ENCODE results near the gene SYNE2. TPM values are rescaled to one million over a fixed set of nuclear protein-coding genes. Genes with fewer than 3 reads are reported as not detected.

Gene SYNE2
- total RNA-seq, 1 experiment from 2014 or later: 37.5 TPM

- DNase-seq (ENCODE audit: low read depth, low spot score) (no peak), ATAC-seq (no peak)
- no peaks in the 10 kb centered on the region for H3K27me3 ChIP-seq (ENCODE audit: control insufficient read depth, insufficient read depth, low read length)
- no TSS peak for BruUV-seq (replicated peaks)
- intact Hi-C loops (cut with micrococcal nuclease; ENCODE audit: unreplicated experiment): no loop called here
- no peaks in the 10 kb centered on the region for H3K9me3 ChIP-seq (ENCODE audit: control insufficient read depth, insufficient read depth, low read depth, low read length)
- POLR2A ChIA-PET: no interaction called here
- H3K4me1 ChIP-seq (ENCODE audit: control insufficient read depth, insufficient read depth, low read length): no peaks in the 10 kb centered on the region
- TF ChIP-seq POLR2AphosphoS5 (IDR thresholded peaks at IDR 0.05; ENCODE audit: low read depth, low read length) (no peak), SIN3A (IDR thresholded peaks at IDR 0.05; ENCODE audit: borderline replicate concordance, insufficient read depth, low read depth, low read length) (no peak), TCF7L2 (IDR thresholded peaks at IDR 0.05; ENCODE audit: low read depth, low read length) (no peak), REST (IDR thresholded peaks at IDR 0.05; ENCODE audit: insufficient read depth in 1 of 2, low read depth in 2 of 2, low read length in 1 of 2) (no peak)
- TF ChIP-seq, protein P1, sequence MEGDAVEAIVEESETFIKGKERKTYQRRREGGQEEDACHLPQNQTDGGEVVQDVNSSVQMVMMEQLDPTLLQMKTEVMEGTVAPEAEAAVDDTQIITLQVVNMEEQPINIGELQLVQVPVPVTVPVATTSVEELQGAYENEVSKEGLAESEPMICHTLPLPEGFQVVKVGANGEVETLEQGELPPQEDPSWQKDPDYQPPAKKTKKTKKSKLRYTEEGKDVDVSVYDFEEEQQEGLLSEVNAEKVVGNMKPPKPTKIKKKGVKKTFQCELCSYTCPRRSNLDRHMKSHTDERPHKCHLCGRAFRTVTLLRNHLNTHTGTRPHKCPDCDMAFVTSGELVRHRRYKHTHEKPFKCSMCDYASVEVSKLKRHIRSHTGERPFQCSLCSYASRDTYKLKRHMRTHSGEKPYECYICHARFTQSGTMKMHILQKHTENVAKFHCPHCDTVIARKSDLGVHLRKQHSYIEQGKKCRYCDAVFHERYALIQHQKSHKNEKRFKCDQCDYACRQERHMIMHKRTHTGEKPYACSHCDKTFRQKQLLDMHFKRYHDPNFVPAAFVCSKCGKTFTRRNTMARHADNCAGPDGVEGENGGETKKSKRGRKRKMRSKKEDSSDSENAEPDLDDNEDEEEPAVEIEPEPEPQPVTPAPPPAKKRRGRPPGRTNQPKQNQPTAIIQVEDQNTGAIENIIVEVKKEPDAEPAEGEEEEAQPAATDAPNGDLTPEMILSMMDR (IDR thresholded peaks at IDR 0.05): no peak
- CTCF ChIA-PET: no interaction called here
- H3K36me3 ChIP-seq (ENCODE audit: control insufficient read depth, insufficient read depth, low read length): no peaks in the 10 kb centered on the region
- no peak overlapping the region for H3K27ac ChIP-seq (ENCODE audit: low read length)
- in situ Hi-C loops (cut with HindIII; ENCODE audit: low pct_unique_long_range_greater_than_20kb, low sequenced_read_pairs): no loop called here
- H3K4me3 ChIP-seq (ENCODE audit: low read depth in 2 of 2, low read length in 2 of 2): no peak overlapping the region
These were observed 238.4 kb downstream of the SYNE2 start for GRCh38 chr14:64091217-64091616.

DNA sequence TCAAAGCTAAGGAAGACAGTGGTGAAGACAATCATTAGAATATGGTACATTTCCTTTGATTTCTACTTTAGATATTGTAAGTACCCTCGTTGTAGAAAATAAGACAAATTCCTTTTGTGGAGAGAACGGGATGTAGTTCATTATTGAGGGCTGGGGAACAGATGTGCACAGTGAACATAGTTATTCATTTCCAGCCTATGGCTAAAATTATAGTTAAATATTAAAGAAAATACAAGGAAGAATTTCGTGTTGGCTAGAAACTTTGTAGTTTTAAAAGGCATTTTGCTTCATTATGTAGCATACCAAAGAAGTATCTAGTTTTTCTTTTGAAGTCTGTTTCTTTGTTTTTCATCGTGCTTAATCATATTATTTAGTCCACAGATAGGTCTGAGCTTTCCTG is 239.5 kb downstream of the SYNE2 start:
- no peak for ATAC-seq
- ChIA-PET POLR2A (no interaction called here), CTCF (no interaction called here)
- no peaks in the 10 kb centered on the region for H3K9me3 ChIP-seq (ENCODE audit: control insufficient read depth, insufficient read depth, low read depth, low read length)
- H3K36me3 ChIP-seq (ENCODE audit: control insufficient read depth, insufficient read depth, low read length): no peaks in the 10 kb centered on the region
- in situ Hi-C loops (cut with HindIII; ENCODE audit: low pct_unique_long_range_greater_than_20kb, low sequenced_read_pairs) (no loop called here), intact Hi-C loops (cut with micrococcal nuclease; ENCODE audit: unreplicated experiment) (no loop called here)
- no peaks in the 10 kb centered on the region for H3K4me1 ChIP-seq (ENCODE audit: control insufficient read depth, insufficient read depth, low read length)
- no TSS peak for BruUV-seq (replicated peaks)
- no peak for DNase-seq (ENCODE audit: low read depth, low spot score)
- TF ChIP-seq TCF7L2 (IDR thresholded peaks at IDR 0.05; ENCODE audit: low read depth, low read length) (no peak), REST (IDR thresholded peaks at IDR 0.05; ENCODE audit: insufficient read depth in 1 of 2, low read depth in 2 of 2, low read length in 1 of 2) (no peak), POLR2AphosphoS5 (IDR thresholded peaks at IDR 0.05; ENCODE audit: low read depth, low read length) (no peak), SIN3A (IDR thresholded peaks at IDR 0.05; ENCODE audit: borderline replicate concordance, insufficient read depth, low read depth, low read length) (no peak)
- TF ChIP-seq, protein P1 (IDR thresholded peaks at IDR 0.05): no peak
- H3K27me3 ChIP-seq (ENCODE audit: control insufficient read depth, insufficient read depth, low read length): no peaks in the 10 kb centered on the region
- no peak overlapping the region for H3K27ac ChIP-seq (ENCODE audit: low read length)
- no peak overlapping the region for H3K4me3 ChIP-seq (ENCODE audit: low read depth in 2 of 2, low read length in 2 of 2)

Measured in Panc1 (cell line).